Measurements from ENCODE around the gene CEP128.

GRCh38 chr14:80959496-80959895, 18.0 kb upstream of the CEP128 start:
- TF ChIP-seq POLR2A (IDR thresholded peaks at IDR 0.05; ENCODE audit: low read length) (no peak), GATA1 (IDR thresholded peaks at IDR 0.05; ENCODE audit: low read depth, low read length) (no peak)

Measured in erythroblast (primary cell).